COLO829 (cell line): ENCODE measurements around the gene KLHDC4.
"Not testable (repeated sequence)": the region's sequence is repeated elsewhere in the genome, so short reads cannot be mapped to it uniquely, and the experiment has no call there.

Experiments used
- DNase-seq: peaks from one replicate; pipeline ENCODE4 v3.0.0; 2012; ENCODE audit warnings: low spot score

KLHDC4 gene

DNA sequence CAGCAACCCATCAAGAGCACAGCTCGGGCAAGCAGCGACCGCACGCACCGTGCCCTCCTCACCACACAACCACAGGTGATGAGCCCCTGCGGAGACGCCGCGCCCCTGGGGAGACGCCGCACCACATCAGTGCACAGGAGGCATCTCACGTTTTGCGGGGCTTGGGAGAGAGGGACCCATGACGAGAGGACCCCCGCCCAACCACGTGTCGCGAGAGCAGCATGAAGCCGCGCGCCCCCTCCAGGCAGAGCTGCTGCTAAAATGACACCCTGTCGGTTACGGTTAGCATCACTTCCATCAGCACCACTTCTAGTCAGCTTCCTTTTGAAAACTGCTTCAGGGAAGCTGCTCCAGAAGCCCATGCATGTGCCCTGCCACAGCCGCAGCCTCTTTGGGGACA lies 45.3 kb downstream of the KLHDC4 start:
- no peak for DNase-seq

DNA sequence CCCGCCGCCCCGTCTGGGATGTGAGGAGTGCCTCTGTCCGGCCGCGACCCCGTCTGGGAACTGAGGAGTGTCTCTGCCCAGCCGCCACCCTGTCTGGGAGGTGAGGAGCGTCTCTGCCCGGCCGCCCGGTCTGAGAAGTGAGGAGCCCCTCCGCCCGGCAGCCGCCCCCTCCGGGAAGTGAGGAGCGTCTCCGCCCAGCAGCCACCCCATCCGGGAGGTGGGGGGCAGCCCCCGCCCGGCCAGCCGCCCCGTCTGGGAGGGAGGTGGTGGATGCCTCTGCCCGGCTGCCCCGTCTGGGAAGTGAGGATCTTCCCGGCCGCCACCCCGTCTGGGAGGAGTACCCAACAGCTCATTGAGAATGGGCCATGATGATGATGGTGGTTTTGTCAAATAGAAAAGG lies 47.0 kb downstream of the KLHDC4 start:
- not testable (repeated sequence) for DNase-seq

DNA sequence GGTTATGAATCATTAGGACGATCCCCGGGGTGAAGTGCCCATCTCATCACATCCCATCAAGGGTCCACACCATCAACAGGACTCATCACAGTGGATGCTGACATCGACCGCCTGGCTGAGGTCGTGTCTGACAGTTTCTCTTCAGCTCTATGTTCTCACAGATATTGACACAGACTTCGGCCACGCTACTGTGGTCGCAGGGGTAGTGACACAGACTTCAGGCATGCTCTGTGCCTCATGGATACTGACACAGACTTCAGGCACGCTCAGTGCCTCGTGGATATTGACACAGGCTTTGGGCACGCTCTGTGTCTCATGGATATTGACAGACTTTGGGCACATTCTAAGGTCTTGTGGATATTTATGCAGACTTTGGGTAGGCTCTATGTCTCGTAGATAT lies 50.1 kb downstream of the KLHDC4 start:
- DNase-seq: no peak

DNA sequence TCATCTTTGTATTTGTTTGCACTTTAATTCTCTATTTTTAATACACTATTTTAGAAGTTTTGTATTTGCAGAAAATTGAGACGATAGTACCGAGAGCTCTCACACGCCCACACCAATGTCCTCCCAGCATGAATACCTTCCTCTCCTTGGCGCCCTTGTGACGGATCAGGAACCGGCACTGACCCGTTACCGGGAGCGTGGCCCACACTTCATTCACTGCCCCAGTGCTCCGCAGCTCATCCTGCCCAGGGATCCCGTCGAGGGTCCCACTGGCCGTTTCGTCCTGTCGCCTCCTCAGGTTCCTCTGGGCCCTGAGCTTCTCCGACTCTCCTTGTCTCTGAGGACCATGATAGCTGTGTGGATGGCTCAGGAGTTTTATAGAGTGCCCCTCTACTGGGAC lies 50.6 kb downstream of the KLHDC4 start:
- DNase-seq: no peak

DNA sequence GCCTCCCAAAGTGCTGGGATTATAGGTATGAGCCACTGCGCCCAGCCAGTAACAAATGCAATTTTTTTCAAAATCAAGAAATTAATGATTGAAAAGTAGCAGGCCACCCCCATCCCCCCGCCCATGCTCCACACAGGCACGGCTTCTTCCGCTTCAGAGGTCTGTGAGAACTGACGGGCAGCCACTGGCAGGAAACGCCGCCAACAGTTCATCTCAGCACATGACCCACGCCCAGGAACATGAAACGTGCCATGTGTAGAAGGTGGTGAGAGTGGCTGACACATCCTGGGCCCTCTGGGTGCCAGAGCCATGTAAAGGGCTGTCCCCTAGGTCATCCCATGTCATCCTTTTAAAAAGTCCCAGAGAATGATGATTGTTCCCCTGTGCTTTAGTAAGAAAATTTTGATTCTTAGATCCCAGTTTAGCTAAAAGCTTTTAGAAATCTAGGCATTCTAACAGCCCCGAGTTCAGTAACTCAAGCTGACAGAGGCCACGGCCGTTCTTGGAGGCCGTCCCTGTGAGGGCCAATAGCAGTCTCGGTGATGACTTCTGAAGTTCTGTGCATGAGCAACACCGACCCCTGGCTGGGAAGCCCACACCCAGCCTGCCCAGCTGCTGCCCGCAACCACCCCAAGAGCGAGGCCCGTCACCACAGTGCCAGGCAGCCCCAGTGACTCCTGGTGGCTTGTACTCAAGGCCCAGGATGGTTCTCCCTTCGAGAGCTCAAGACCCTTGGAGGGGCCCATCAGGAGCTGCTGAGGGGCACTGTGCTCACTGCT lies 52.1 kb downstream of the KLHDC4 start:
- no peak for DNase-seq

DNA sequence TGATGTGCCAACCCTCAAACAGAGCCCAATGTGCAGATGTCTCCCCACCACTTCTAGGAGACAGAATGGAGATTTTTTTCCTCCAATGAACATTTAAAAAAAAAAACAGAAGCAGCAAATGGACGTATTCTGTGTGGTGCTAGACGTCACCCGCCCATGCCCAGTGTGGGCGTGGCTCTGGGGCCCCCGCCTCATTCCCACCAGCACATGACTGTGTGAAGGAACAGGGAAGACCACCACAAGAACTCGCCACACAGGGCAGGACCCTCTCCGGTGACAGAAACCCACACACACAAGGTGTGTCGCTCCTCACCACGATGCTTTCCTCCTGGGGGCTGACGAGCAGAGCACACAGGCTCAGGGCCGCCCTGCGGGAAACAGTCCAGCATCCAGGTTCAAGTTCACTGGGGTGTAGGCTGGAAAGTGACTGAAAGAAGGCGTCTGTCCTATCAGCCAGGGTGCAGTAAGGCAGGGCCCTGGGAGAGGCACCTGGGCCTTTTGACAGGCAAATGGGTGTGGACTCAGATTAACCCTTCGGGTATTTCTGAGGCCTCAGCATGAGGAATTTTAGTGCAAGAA lies 53.5 kb downstream of the KLHDC4 start:
- no peak for DNase-seq

DNA sequence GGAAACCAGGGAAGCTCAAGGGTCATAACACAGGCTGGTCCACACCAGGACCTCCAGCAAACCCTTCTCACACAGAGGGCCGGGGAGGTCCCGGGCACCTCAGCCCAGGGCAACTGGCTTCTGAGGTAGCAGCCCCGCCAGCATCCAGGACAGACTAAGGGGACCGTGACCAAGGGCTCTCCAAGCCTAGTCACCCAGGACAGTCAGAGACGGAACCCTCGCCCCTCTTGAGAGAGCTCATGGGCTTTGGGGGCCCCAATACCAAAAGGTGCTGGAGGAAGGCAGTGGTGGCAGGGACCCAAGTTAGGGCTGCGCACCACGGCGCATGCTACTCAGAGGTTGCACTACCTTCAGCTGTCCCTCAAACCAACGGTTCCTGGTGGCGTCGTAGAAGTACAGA lies 54.9 kb downstream of the KLHDC4 start:
- DNase-seq: no peak

DNA sequence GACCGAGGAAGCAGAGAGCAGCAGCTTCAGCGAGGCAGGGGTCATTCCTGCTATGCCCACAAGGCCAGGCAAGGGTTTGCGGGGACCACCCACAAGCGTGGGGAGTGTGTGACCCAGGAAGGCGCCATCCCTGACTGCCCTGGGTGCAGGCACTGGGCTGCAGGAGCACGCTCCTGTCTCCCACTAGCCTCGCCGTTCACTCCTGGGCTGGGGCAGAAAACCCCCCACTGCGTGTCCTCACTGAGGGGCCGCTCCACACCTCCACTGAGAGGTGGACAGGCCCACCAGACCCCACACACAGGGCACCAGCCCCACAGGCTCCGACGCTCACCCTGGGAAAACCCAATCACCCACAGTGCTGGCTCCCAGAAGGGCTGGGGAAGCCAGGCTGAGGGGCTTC lies 56.1 kb downstream of the KLHDC4 start:
- DNase-seq: no peak

DNA sequence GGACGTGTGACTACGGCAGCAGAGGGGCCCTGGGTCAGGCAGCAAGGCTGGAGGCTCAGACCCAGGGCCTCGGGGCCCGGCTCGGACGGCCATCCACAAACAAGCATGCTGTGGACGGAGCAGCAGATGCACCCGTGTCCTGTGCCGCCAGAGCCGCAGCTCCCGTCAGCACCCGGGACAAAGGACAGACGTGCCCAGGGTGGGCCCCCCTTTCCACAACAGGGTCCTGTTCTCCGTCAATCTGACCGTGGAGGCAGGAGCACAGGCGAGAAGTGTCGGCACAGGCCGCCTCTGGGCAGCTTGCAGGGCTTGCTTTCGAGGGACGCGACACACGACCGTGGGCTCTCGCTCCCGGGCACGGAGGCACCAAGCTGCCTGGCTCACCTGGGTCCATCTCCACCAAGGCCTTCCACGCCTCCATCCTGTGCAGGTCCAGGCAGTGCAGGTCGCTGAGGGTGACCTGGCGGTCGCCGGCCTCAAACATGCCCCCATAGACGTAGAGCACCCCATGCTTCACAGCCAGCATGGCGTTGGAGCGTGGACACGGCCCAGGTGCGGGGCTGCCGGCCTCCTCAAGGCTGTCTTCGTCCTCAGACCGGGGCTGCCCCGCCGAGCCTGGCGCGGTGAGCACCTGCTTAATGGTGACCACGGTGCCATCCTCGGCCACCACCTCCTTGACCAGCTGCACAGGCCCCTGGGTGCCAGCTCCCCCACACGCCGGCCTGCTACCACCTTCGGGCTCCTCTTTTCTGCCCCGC lies 56.7 kb downstream of the KLHDC4 start:
- no peak for DNase-seq

DNA sequence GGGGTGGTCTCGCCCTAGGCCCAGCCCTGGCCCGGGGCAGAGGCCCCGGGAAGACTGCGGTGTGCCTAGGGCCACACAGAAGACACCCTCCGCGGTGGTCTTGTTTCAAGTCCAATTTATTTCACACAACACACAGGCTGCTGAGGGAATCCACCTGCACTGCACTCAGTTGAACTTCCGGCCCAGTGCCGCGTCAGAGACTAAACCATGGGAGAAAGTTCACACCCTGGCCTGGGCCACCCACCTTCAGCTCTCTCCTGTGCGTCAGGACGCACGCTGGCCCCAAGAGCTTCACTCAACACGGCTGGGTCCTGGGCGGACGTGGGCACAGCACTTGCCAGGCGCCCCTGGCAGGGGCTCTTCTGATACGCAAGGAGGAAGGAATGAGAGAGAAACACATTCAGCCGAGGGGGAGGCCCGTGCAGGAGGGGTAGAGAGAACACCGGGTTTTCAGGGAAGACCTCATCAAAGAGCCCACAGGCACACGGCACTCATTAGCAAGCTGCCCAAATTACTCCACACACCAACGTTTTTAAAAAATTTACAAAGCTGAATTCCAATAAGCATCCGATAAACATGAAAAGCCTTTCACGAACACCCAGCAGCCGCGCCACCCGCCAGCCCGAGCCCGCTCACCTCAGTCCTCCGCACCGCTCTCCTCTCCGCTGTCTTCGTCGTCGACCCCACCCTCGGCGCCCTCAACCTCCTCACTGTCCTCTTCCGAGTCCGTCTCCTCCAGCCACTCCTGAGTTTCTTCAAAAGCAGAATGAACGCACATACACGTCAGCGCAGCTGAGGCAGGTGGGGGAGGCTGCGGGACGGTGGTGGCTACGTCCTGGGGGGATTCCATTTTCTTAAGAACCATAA lies 57.8 kb downstream of the KLHDC4 start:
- no peak for DNase-seq

DNA sequence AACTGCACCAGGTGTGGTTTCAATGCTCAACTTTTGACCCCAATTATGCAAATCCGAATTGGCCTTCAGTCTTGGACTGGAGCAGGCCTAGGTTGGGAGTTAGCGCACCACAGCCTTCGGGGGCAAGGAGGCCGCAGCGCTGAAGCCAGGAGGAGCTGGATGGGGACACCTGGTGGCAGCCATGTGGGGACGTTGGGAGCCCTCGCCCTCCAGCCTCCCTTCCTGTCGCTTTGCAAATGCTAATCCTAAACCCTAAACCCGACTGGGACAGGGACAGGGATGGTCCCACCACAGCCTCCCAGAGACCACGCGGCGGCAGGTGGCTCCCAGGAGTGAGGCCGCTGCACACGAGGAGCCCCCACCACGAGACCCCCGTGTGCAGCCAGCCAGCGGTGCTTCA lies 58.7 kb downstream of the KLHDC4 start:
- DNase-seq: no peak

DNA sequence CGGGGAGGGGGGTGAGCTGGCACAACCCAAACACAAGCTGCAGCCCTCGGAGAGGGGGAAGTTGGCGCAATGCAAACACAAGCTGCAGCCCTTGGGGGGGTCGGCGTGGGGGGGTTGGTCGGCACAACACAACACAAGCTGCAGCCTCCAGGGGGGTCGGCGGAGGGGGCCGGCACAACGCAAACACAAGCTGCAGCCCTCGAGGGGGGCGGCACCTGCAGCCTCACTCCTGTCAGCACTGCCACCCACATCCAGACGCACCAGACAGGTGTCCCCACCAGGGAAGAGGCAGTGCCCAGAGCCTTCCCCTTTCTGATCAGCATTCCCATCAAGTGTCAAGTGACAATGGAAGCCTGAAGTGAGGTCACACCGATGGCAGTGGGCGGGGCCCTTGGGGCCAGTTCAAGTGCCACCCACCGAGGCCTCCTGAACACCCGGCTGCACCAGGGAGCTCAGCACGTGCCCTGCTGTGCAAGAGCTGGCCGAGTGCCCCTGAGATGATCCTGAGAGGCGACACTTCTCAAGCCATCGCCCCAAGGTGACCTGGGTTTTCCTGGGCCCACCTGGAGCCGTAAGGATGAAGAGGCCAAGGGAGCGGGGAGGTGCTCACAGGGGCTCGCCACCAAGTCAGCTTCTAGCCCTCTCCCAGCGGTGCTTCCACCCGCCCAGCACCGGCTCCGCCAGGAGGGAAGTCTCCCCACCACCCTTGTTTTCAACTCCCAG lies 59.3 kb downstream of the KLHDC4 start:
- no peak for DNase-seq

DNA sequence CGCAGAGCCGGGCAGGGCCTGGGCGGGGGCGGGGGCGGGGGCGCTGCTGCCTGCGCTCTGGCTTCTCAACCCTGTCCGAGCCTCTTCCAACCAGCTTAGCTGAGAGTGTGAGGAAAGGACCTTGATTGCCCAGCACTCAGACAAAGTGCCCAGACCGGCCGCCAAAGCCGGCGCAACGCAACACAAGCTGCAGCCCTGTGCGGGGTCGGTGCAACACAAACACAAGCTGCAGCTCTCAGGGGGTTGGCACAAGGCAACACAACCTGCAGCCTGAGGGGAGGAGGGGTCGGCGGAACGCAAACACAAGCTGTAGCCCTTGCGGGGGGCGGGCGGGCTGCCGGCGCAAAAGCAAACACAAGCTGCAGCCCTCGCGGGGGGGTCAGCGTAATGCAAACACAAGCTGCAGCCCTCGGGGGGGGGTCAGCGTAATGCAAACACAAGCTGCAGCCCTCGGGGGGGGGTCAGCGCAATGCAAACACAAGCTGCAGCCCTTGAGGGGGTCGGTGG lies 60.0 kb downstream of the KLHDC4 start:
- no peak for DNase-seq

DNA sequence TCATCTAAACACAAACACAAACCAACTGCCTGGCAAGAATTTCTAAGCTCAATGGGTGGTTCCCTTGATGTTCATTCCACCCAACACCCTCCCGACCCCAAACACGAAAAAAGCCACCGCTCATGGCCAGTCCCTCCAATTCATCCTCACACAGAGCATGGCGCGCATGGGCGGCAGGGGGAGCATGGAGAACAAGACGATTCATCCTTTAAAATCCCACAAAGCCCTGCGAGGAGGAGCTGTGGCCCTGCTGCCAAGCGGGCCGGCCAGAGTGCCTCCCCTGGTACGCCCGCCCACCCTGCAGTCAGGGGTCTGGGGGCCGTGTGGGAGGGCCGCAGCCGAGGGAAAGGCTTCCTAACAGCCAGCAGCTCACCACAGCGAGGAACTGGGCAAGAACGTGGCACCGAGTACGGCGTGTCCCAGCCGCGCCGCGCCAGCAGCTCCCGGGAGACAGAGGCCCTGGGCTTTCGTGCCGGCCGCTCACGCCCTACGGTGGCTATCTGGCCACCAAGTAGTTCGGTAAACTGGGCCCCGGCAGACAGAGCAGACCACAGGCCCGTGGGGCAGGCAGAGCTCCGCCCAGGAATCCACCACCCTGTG lies 60.9 kb downstream of the KLHDC4 start:
- no peak for DNase-seq

DNA sequence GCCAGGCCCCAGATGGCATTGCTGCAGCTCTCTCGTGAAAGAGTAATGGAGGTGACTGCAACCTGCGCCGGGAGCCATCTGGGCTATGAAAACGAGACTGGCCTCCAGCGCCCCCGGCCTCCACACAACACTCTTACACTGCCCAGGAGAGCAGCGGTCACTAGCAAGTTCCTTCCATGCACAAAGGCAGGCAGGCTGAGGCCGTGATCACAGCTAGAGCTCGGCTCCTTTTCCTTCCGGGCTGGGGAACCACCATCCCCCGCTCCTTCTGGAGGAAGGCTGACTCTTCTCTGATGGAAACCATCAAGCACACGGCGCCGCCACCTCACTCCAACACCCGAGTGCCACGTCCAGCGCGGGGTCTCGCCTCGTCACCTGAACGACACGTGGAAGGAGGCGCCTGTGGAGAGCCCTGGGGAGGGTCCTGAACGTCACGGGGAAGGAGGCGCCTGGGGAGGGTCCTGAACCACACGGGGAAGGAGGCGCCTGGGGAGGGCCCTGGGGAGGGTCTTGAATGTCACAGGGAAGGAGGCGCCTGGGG lies 61.9 kb downstream of the KLHDC4 start:
- DNase-seq: no peak

DNA sequence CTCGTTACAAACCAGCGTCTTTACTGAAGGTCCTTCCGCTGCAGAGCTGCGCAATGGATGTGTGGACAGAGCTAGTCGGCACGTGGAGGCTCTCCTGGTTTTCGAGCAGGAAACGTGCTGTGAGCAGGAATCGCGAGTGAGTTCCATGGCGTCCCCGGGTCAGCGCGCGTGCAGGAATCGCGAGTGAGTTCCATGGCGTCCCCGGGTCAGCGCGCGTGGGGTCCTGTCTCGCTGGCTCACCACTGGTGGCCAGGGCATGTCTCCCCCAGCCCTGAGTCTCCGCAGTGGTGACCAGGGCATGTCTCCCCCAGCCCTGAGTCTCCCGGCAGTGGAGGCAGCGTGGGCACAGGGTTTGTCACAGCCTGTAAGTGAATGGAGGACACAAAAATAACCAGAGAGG lies 62.7 kb downstream of the KLHDC4 start:
- no peak for DNase-seq

DNA sequence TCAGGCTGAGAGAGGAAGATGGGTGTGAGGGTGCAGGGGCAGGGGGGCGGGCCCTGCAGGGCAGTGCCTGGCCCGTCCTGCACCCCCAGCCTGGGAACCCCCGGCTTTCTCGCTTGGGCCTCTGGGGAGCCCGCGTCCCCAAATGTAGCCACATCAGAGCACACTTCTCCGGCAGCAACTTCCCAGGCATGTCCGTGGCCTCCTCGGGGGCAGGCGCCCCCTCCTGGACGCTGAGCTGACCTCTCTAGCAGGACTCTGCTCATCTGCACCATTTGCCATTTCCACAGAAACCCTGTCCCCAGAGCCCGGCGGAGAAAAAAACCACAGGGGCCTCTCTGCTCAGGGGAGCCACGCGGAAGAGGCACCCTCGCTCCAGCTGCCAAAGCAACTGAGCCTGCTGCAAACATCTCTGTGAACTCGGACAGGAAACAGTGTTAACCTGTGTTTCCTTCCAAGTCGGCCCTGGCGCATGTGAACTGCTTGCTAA lies 63.4 kb downstream of the KLHDC4 start:
- no peak for DNase-seq

DNA sequence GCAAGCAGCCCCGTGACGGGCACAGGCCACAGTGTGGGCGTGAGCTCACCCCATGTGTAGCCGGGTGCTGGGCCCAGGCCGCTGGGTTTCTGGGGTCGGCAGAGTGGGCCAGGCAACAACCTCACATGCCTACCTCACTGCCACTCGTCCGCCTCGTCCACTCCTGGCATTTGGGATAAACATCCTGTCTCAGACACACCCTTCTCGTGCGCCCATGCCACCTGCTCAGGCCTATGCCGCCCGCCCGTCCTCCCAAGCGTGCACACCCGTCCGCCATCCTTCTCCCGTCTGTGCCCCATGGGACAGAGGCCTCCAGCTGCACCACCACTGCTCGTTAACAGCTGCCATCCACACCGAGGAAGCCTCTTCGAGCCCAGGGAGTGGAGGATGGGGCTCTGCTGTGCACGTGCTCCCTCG lies 64.3 kb downstream of the KLHDC4 start:
- no peak for DNase-seq

DNA sequence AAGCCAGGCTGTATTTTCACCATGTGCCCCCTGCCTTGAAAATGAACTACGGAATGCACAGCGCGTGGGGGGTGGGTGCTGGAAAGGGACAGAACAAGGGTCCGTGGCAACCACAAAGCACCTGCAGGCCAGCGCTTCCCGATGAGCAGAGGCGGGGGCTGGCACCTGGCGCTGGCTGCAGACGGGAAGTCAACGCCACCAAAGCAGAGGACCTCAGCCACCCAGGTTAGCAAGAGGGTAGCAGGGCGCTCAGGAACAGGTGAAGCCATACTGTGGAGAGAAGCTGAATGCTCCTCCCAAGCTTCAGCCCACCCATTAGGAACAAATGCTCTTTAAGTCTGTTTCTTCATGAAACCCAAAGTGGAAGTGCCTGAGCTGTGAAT lies 64.7 kb downstream of the KLHDC4 start:
- DNase-seq: no peak

DNA sequence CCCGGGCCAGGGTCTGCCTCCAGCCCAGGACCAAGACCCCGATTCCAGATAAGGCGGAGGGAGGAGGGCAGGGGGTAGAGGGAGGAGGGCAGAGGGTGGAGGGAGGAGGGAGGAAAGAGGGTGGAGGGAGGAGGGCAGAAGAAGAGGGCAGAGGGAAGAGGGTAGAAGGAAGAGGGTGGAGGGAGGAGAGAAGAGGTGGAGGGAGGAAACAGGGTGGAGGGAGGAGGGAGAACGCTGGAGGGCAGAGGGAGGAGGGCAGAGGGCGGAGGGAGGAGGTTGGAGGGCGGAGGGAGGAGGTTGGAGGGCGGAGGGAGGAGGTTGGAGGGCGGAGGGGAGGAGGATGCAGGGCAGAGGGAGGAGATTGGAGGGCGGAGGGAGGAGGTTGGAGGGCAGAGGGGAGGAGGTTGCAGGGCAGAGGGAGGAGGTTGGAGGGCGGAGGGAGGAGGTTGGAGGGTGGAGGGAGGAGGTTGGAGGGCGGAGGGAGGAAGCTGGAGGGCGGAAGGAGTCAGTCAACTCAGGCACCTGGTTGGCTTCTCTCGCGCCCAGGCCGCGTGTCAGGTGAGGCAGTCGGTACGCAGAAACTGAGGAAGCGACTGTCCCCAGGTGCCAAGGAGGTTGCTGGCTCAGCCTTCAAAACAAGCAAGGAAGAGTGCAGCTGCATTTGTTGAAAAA lies 65.2 kb downstream of the KLHDC4 start:
- DNase-seq: no peak
